Urothelium cell line (cell line): ENCODE measurements around the gene INTS3.
"Not testable (repeated sequence)": the region's sequence is repeated elsewhere in the genome, so short reads cannot be mapped to it uniquely, and the experiment has no call there.

Experiments
- DNase-seq: peaks from one replicate; pipeline ENCODE4 v3.0.0; 2011; ENCODE audit warnings: low spot score, mixed read lengths
- FAIRE-seq: peaks from 2 replicates; lab custom pipeline; 2011; peaks lifted over from hg19 to GRCh38; lab: Jason Lieb, UNC

INTS3 gene

GRCh38 chr1:153698923-153699714, 28.7 kb upstream of the INTS3 start:
- DNase-seq (no peak), FAIRE-seq (no peak)

GRCh38 chr1:153699768-153700167, 28.1 kb upstream of the INTS3 start:
- DNase-seq (no peak), FAIRE-seq (no peak)

- FAIRE-seq (no peak), DNase-seq (no peak)
Measured at GRCh38 chr1:153705484-153705883, 22.4 kb upstream of the INTS3 start.

- no peak for FAIRE-seq
Measured at GRCh38 chr1:153711026-153711425, 16.8 kb upstream of the INTS3 start.

GRCh38 chr1:153716211-153716610, 11.6 kb upstream of the INTS3 start:
- not testable (repeated sequence) for FAIRE-seq, DNase-seq

More at GRCh38 chr1:153711026-153711425, 16.8 kb upstream of the INTS3 start:
- no peak for DNase-seq

DNA sequence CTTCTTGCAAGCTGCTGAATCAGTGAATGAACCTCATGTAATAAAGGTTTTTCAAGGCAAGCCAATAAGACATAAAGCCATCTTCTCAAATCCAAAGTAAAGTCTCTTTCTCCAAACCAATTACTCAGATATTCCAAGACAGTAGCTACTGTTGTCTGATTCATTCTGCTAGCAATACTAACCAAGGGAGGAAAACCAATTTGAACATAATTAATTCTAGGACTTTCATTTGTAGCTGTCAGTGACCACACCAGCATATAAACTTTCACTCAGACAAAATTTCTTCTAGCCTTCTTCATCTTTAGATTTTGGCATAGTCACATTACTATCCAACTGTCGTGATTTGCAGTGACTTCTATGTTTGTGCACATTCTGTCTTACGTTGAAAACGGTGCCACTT, 10.5 kb upstream of the INTS3 start:
- DNase-seq (no peak), FAIRE-seq (no peak)

DNA sequence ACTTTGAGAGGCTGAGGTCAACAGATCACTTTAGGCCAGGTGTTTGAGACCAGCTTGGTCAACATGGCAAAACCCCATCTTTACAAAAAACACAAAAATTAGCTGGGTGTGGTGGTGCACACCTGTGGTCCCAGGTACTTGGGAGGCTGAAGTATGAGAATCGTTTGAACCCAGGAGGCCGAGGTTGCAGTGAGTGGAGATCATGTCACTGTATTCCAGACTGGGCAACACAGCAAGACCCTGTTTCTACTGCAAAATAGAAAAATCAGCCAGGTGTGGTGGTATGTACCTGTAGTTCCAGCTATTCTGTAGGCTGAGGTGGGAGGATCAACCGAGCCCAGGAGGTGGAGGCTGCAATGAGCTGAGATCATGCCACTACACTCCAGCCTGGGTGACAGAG, 4.2 kb upstream of the INTS3 start:
- FAIRE-seq, result no peak
- no peak for DNase-seq

- FAIRE-seq, DNase-seq: not testable (repeated sequence)
Measured at GRCh38 chr1:153724634-153725033, 3.2 kb upstream of the INTS3 start.

DNA sequence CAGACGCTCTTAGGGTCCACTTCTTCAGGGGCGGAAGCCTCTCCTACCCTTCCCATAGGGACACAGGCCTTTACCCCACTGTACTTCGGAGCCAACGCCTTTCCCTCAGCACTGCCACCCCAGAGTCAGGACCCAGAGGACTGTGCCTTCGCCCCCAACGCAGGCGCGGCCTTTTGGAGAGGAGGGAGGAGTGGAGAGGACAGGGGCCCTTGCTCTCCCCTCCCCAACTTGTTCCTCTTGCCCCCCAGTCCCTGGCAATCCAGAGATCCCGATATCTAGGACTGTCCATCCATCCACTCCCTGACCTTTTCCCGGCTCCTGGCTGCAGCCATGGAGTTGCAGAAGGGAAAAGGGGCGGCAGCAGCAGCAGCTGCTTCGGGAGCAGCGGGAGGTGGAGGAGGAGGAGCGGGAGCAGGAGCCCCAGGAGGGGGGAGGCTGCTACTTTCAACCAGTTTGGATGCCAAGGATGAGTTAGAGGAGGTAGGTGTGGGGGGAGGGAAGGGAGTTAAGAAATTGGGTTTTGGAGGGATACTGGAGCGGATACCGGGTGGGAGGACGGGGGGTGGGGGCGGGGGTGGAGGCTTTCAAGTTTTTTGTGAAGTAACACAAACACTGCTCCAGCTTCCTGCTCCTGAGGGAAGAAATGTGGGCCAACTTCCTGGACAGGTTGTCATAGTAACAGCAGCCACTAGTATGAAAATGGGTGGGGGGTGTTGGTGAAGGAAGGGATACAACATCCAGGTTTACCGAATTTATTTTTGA, 636 bp downstream of the INTS3 start:
- FAIRE-seq (no peak), DNase-seq (peak; percentile 47)

DNA sequence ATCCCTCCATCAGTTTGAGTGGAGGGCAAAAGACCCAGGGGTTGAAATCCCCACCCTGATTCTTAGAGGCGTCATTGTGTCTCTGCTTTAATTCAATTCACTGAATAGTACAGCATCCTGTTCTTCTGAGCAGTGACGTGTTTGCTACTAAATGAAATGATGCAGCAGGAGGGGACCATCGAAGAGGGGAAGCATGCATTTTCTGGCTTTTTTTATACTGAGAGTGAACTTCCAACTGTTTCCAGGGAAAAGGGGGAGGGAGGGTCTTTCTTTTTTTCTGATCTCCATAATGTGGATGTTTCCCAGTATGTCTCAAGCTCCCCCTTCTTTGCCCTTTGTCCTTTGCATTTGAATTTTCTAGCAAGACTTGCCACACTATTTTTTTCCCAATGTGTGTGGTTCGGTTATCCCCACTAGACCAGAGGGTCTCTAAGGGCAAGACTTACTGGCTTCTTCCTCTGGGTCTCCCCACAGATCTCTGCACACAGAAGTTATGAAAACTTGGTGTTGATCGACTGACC, 2.7 kb downstream of the INTS3 start:
- FAIRE-seq (no peak), DNase-seq (no peak)

DNA sequence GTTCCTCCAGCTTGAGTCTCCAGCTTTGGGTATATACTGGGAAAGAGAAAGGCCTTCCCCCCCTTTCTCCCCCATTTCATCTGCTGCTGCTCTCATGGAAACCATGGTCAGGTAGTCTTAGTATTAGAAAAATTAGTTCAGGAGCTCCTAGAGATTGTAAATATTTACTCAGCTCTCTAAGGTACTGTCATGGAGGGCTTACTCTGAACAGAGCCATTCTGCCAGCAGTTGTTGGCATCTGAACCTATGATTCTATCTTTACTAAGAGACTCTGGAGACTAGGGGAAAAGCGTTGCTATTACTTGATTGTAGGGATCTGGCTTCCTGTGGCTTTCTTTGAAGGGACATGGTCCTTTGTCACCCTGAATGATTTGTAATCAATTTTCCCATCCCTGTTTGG, 6.1 kb downstream of the INTS3 start:
- FAIRE-seq, result no peak
- DNase-seq, result no peak

DNA sequence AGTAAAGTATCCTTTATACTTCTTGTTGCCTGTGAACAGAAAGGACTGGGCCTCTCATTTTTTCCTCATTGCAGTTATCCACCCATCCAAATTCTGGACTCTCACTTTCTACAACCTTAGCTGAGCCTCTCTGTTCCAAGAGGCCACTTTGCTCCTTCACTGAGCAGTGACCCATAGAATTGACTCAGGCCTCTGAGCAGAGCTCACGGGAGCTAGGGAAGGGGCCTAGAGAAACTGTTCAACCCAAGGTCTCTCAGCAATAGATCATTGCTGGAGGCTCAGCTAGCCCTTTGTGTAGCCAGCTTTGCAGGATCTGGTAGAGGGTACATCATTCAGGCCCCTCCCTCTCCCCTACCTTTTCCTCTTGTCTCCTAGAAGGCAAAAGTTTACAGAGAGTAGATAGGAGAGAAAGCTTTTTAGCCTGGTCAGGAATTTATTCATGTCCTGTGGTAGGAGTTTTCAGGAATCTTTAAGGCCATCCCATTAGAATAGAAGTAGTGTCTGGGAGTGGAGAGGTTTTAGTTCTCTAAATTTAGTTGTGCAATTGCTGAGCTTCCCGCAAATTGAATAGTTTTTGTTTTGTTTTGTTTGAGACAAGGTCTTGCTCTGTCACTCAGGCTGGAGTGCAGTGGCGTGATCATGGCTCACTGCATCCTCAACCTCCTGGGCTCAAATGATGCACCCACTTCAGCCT, 6.7 kb downstream of the INTS3 start:
- FAIRE-seq (no peak), DNase-seq (no peak)

- FAIRE-seq (no peak), DNase-seq (no peak)
Measured at GRCh38 chr1:153735090-153735420, 7.2 kb downstream of the INTS3 start.

GRCh38 chr1:153741986-153742385, 14.1 kb downstream of the INTS3 start:
- no peak for FAIRE-seq
- no peak for DNase-seq

GRCh38 chr1:153742411-153743142, 14.7 kb downstream of the INTS3 start:
- no peak for DNase-seq
- FAIRE-seq, result no peak

DNA sequence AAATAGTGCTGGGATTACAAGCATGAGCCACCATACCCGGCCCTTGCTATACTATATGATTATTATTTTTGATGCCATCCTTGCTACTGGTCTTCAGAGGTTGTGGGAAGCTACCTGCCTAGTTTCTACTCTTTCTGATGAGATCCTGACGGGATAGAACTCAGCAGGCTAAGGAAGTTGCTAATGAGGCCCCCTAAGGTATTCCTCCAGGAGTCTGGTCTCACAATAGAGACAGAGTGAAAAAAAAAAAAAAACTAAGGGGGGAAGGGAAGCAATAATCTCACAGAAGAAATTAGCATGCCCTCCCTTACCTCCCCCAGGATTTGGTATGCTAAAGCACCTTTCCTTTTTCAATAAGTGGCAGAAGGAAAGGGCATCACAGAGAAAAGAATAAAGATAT, 17.6 kb downstream of the INTS3 start:
- FAIRE-seq (no peak), DNase-seq (no peak)

GRCh38 chr1:153746174-153746573, 18.3 kb downstream of the INTS3 start:
- DNase-seq, result no peak
- FAIRE-seq, result no peak

- FAIRE-seq (no peak), DNase-seq (no peak)
Measured at GRCh38 chr1:153748903-153749302, 21.1 kb downstream of the INTS3 start.

DNA sequence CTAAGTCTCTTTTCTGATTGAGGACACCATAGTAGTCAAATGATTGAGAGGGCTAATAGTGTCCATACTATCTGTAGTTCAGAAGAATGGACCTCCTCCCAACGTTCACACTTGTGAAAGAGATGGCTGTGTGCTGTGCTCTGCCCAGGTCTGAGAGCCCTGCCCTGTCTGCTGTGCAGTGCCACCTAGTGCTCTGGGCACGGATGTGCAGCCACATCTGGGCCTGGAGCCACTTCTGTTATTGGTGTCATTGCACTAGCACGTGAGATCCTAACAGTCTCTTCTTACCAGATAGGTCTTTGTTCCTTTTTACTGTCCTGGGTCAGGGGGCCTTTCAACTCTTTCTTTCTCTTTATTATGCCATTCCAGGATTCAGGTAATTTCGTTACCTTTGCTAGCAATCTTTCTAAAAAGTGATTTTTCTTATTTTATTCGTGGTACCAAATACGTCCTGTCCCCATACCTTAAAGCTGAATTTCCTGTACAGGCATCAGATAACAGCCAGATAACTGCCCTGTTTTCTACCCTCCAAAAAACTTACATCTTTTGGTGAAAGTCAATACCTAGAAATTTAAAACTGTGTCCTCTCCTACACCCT, 21.7 kb downstream of the INTS3 start:
- DNase-seq, result peak; percentile 90
- no peak for FAIRE-seq
